H1 (cell line): ENCODE data around the gene FA2H. TPM values are rescaled to one million over a fixed set of nuclear protein-coding genes. Genes with fewer than 3 reads are reported as not detected.
A peak's percentile ranks its signal among the peaks of the same experiment; 100 is the strongest.

Source experiments
- CTCF ChIA-PET: fragments of 300-600 bp; sonication (Branson Sonifier 250); formaldehyde crosslinking; loops from one replicate; lab custom pipeline; 2021; ENCODE audit not compliant: partially characterized antibody; lab: Charles Lee
- POLR2A ChIA-PET: fragments of 300-600 bp; sonication (Branson Sonifier 250); formaldehyde crosslinking; loops from one replicate; lab custom pipeline; 2021; ENCODE audit warnings: inconsistent platforms; ENCODE audit not compliant: partially characterized antibody; lab: Charles Lee
- DNase-seq, 2 experiments: peaks; one replicate each; pipeline versions ENCODE4 v3.0.0 to v3.0.0-alpha.2; 2010 to 2022; ENCODE audit warnings: low spot score in 2 of 2, low read depth in 1 of 2, mixed read lengths in 1 of 2
- FAIRE-seq: peaks from 2 replicates; lab custom pipeline; 2011; peaks lifted over from hg19 to GRCh38; lab: Jason Lieb, UNC
- H2AFZ ChIP-seq: 2 replicates; pipeline ENCODE4 v1.8.1; 2012; ENCODE audit warnings: low read length, inconsistent platforms
- H2AK5ac ChIP-seq: 2 replicates; pipeline ENCODE4 v1.6.1; 2013; ENCODE audit warnings: low read depth, low read length
- H2BK120ac ChIP-seq: replicated peaks from 2 replicates; pipeline ENCODE3; 2013; ENCODE audit warnings: low read depth, low read length, inconsistent platforms
- H2BK12ac ChIP-seq: 2 replicates; pipeline ENCODE4 v1.6.1; 2013; ENCODE audit warnings: low read depth, low read length
- H2BK15ac ChIP-seq: 2 replicates; pipeline ENCODE4 v1.6.1; 2013; ENCODE audit warnings: low read length
- H2BK20ac ChIP-seq: 2 replicates; pipeline ENCODE4 v1.6.1; 2013; ENCODE audit warnings: low read length
- H2BK5ac ChIP-seq: 2 replicates; pipeline ENCODE4 v1.6.1; 2013; ENCODE audit warnings: low read depth, low read length
- H3K14ac ChIP-seq: 2 replicates; pipeline ENCODE4 v1.6.1; 2013; ENCODE audit warnings: inconsistent platforms; ENCODE audit not compliant: insufficient read length
- H3K18ac ChIP-seq: 2 replicates; pipeline ENCODE4 v1.6.1; 2013; ENCODE audit warnings: low read length; ENCODE audit errors: extremely low read depth
- H3K23ac ChIP-seq: 2 replicates; pipeline ENCODE4 v1.6.1; 2013; ENCODE audit warnings: inconsistent platforms; ENCODE audit not compliant: insufficient read length
- H3K23me2 ChIP-seq: 2 replicates; pipeline ENCODE4 v1.6.1; 2013; ENCODE audit warnings: low read depth, low read length
- H3K27ac ChIP-seq: 2 replicates; pipeline ENCODE4 v1.6.1; 2011; ENCODE audit warnings: low read depth, low read length, inconsistent platforms
- H3K27me3 ChIP-seq, 4 experiments: replicated peaks in 1 of 4; 1 replicate in 1 of 4; 2 replicates in 3 of 4; pipeline versions ENCODE4 v1.6.1 to v1.8.1; 2011 to 2013; ENCODE audit warnings: low read length in 3 of 4, mild to moderate bottlenecking in 3 of 4, inconsistent platforms in 2 of 4, mixed read lengths in 2 of 4, moderate library complexity in 1 of 4; ENCODE audit not compliant: control insufficient read depth in 3 of 4, insufficient read depth in 3 of 4; ENCODE audit errors: extremely low read depth in 1 of 4
- H3K36me3 ChIP-seq, 4 experiments: 2 replicates each; pipeline versions ENCODE4 v1.6.1 to v1.8.1; 2011 to 2013; ENCODE audit warnings: mild to moderate bottlenecking in 4 of 4, low read length in 3 of 4, moderate library complexity in 2 of 4, control low read depth in 1 of 4, inconsistent platforms in 1 of 4; ENCODE audit not compliant: insufficient read depth in 4 of 4, control insufficient read depth in 2 of 4
- H3K4ac ChIP-seq: replicated peaks from 2 replicates; pipeline ENCODE3; 2013; ENCODE audit warnings: low read length, low read depth, mixed read lengths, inconsistent platforms; ENCODE audit not compliant: insufficient read length
- H3K4me1 ChIP-seq, 4 experiments: replicated peaks in 1 of 4; 1 replicate in 1 of 4; 2 replicates in 3 of 4; pipeline versions ENCODE4 v1.6.1 to v1.8.1; 2011 to 2013; ENCODE audit warnings: low read length in 3 of 4, inconsistent platforms in 2 of 4, mixed read lengths in 1 of 4; ENCODE audit not compliant: insufficient read depth in 4 of 4, control insufficient read depth in 3 of 4
- H3K4me2 ChIP-seq, 2 experiments: 2 replicates each; pipeline versions ENCODE4 v1.6.1 to v1.8.1; 2011 to 2013; ENCODE audit warnings: low read depth in 2 of 2, low read length in 2 of 2, control low read depth in 1 of 2, inconsistent platforms in 1 of 2, mild to moderate bottlenecking in 1 of 2; ENCODE audit not compliant: insufficient read depth in 1 of 2
- H3K4me3 ChIP-seq, 4 experiments: fragments of 200-600, 300-600 bp in 1 of 4; sonication (generic), shearing (Covaris generic), sonication (Bioruptor Twin) in 1 of 4; 2 replicates each; pipeline versions ENCODE4 v1.5.1 to v1.8.1; 2011 to 2016; ENCODE audit warnings: low read length in 4 of 4, low read depth in 3 of 4, control low read depth in 2 of 4, inconsistent platforms in 2 of 4, mild to moderate bottlenecking in 2 of 4, mixed read lengths in 1 of 4, moderate library complexity in 1 of 4; ENCODE audit not compliant: insufficient read depth in 2 of 4; ENCODE audit errors: extremely low read depth in 1 of 4
- H3K56ac ChIP-seq: replicated peaks from 2 replicates; pipeline ENCODE3; 2013; ENCODE audit warnings: low read depth, mild to moderate bottlenecking, mixed read lengths, low read length, inconsistent platforms; ENCODE audit not compliant: insufficient read length
- H3K79me1 ChIP-seq: 2 replicates; pipeline ENCODE4 v1.6.1; 2013; ENCODE audit warnings: low read depth, low read length, control low read depth
- H3K79me2 ChIP-seq, 2 experiments: 2 replicates each; pipeline versions ENCODE4 v1.6.1 to v1.8.1; 2012 to 2013; ENCODE audit warnings: low read length in 2 of 2, mild to moderate bottlenecking in 2 of 2, inconsistent platforms in 1 of 2; ENCODE audit not compliant: insufficient read depth in 2 of 2, control insufficient read depth in 1 of 2
- H3K9ac ChIP-seq, 4 experiments: replicated peaks in 1 of 4; 1 replicate in 1 of 4; 2 replicates in 3 of 4; pipeline versions ENCODE4 v1.6.1 to v1.8.1; 2011 to 2013; ENCODE audit warnings: low read depth in 3 of 4, low read length in 3 of 4, control low read depth in 2 of 4, mild to moderate bottlenecking in 2 of 4, moderate library complexity in 2 of 4, inconsistent platforms in 1 of 4; ENCODE audit errors: extremely low read depth in 1 of 4
- H3K9me3 ChIP-seq, 2 experiments: 2 replicates each; pipeline versions ENCODE4 v1.6.1 to v1.8.1; 2012 to 2013; ENCODE audit warnings: mild to moderate bottlenecking in 2 of 2, moderate library complexity in 2 of 2, control low read depth in 1 of 2, inconsistent platforms in 1 of 2, low read depth in 1 of 2, low read length in 1 of 2, mixed read lengths in 1 of 2; ENCODE audit not compliant: insufficient read depth in 2 of 2
- H4K20me1 ChIP-seq, 2 experiments: replicated peaks in 1 of 2; 2 replicates each; pipeline versions ENCODE3 to v1.8.1; 2011 to 2013; ENCODE audit warnings: inconsistent platforms in 2 of 2, low read length in 2 of 2, mild to moderate bottlenecking in 1 of 2; ENCODE audit not compliant: insufficient read depth in 2 of 2, control insufficient read depth in 1 of 2
- H4K5ac ChIP-seq: 2 replicates; pipeline ENCODE4 v1.6.1; 2013; ENCODE audit warnings: low read length, low read depth, mixed read lengths, inconsistent platforms; ENCODE audit not compliant: insufficient read length
- H4K8ac ChIP-seq: 2 replicates; pipeline ENCODE4 v1.8.0; 2013; ENCODE audit warnings: mild to moderate bottlenecking, moderate library complexity, low read length, inconsistent platforms; ENCODE audit not compliant: insufficient read depth; ENCODE audit errors: extremely low read depth
- H4K91ac ChIP-seq: replicated peaks from 2 replicates; pipeline ENCODE3; 2013; ENCODE audit warnings: low read length, mixed read lengths, inconsistent platforms; ENCODE audit not compliant: insufficient read length
- ASH2L ChIP-seq: fragments of 200-600, 300-600 bp; sonication (generic); IDR thresholded peaks from one replicate; pipeline ENCODE4 v1.7.1; 2017; ENCODE audit warnings: low read length
- BACH1 ChIP-seq: IDR thresholded peaks from 2 replicates; pipeline ENCODE4 v1.6.1; 2012; ENCODE audit warnings: low read length, improper control_type of control experiment
- CEBPB ChIP-seq: IDR thresholded peaks from 2 replicates; pipeline ENCODE4 v1.6.1; 2012; ENCODE audit warnings: low read depth, low read length
- CHD2 ChIP-seq: IDR thresholded peaks from 2 replicates; pipeline ENCODE4 v1.6.1; 2012; ENCODE audit warnings: low read length, improper control_type of control experiment
- FOSL1 ChIP-seq: IDR thresholded peaks from 2 replicates; pipeline ENCODE4 v1.6.1; 2011; ENCODE audit warnings: mild to moderate bottlenecking, low read depth, low read length, moderate library complexity; ENCODE audit not compliant: insufficient read depth
- HDAC2 ChIP-seq, 2 experiments: fragments of 300-600 bp in 1 of 2; sonication (generic) in 1 of 2; IDR thresholded peaks; 2 replicates each; pipeline ENCODE4 v1.6.1; 2011 to 2012; ENCODE audit warnings: low read depth in 2 of 2, low read length in 2 of 2, mild to moderate bottlenecking in 2 of 2, moderate library complexity in 2 of 2, borderline replicate concordance in 1 of 2, inconsistent platforms in 1 of 2
- NANOG ChIP-seq: IDR thresholded peaks from 2 replicates; pipeline ENCODE4 v1.6.1; 2011; ENCODE audit warnings: low read length, low read depth, mild to moderate bottlenecking, inconsistent platforms; ENCODE audit not compliant: insufficient read depth, poor library complexity, severe bottlenecking
- POLR2AphosphoS5 ChIP-seq: IDR thresholded peaks from 2 replicates; pipeline ENCODE4 v1.6.1; 2011; ENCODE audit warnings: low read depth, low read length
- RAD21 ChIP-seq, 2 experiments: IDR thresholded peaks in 1 of 2; conservative IDR thresholded peaks in 1 of 2; 2 replicates each; pipeline ENCODE4 v1.6.1; 2011; ENCODE audit warnings: low read depth in 2 of 2, low read length in 2 of 2, improper control_type of control experiment in 1 of 2, inconsistent platforms in 1 of 2, mild to moderate bottlenecking in 1 of 2, moderate library complexity in 1 of 2
- SP4 ChIP-seq: IDR thresholded peaks from 2 replicates; pipeline ENCODE4 v1.6.1; 2012; ENCODE audit warnings: low read length, inconsistent platforms
- TAF1 ChIP-seq: IDR thresholded peaks from 2 replicates; pipeline ENCODE4 v1.6.1; 2011; ENCODE audit warnings: mild to moderate bottlenecking, low read depth, low read length
- WGBS, 2 experiments: shearing (Covaris generic) in 1 of 2; methylation state at CpG; one replicate each; pipeline versions ENCODE4 v1.1.6 to v1.1.7; 2013 to 2015; ENCODE audit warnings: low lambda C conversion rate in 2 of 2, mixed read lengths in 2 of 2, inconsistent platforms in 1 of 2, low coverage in 1 of 2, missing lambda C conversion rate in 1 of 2; ENCODE audit not compliant: insufficient replicate concordance in 2 of 2, insufficient coverage in 1 of 2, insufficient read length in 1 of 2; ENCODE audit errors: extremely low coverage in 1 of 2, missing lambda C conversion rate in 1 of 2; 5-methylcytosine and 5-hydroxymethylcytosine counted together
- polyA plus RNA-seq, 7 experiments: library from polyadenylated mRNA; depleted of rRNA in 3 of 7; stranded (reverse) in 5 of 7; unstranded in 2 of 7; fragments of >200 nt in 5 of 7; fragments of 200-250 nt in 2 of 7; gene quantifications; 1 replicate in 5 of 7; 2 replicates in 1 of 7; 4 replicates in 1 of 7; pipeline versions ENCODE4 v1.2.1 to v1.2.3, GENCODE V29; 2011 to 2013; ENCODE audit warnings: missing spikeins in 2 of 7, mixed read lengths in 2 of 7
- total RNA-seq: library from RNA; stranded (reverse); fragmentation: NEBNext Ultra II Directional; extraction: Animal tissue kit (Norgen Biotek cat#: 25700); gene quantifications from 2 replicates; pipeline ENCODE4 v1.2.1, GENCODE V29; 2021
- TF ChIP-seq, protein P1 (sequence below): IDR thresholded peaks from 2 replicates; pipeline ENCODE4 v1.6.1; 2012; ENCODE audit warnings: inconsistent platforms

Gene FA2H
- total and polyA plus RNA-seq, 2 of the 8 experiments (the other 6 are each of a cell fraction or from before 2014, with no cell fraction given): 2.1 to 2.5 TPM

DNA sequence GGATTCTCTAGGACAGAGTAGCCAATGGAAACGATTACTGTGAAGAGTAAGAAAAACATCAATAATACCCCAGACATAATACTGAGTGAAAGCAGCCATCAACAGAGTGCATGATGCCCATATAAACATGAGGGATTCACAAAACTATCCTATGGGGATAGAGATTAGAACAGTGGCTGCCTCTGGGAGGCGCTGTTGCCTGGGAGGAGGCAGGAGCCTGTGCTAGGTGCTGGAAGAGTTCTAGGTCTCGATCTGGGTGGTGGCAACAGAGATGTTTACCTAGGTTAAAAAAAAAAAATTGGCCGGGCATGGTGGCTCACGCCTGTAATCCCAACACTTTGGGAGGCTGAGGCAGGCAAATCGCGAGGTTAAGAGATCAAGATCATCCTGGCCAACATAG is 7.9 kb downstream of the FA2H start:
- no peak overlapping the region for H4K91ac ChIP-seq
- no peak overlapping the region for H4K5ac ChIP-seq
- H2BK15ac ChIP-seq: no peak overlapping the region
- no peak overlapping the region for H3K4me2 ChIP-seq
- H3K27me3 ChIP-seq: no peaks in the 10 kb centered on the region; a peak in 1 of 7 replicates
- no peak overlapping the region for H3K9ac ChIP-seq
- 84% methylated on average over 7 of the region's 7 CpGs; no CpG with 5 or more reads in 1 of the 2 experiments for WGBS, 2 experiments
- no peak overlapping the region for H3K4ac ChIP-seq
- H2AK5ac ChIP-seq: no peak overlapping the region
- no peak overlapping the region for H2BK12ac ChIP-seq
- H3K4me1 ChIP-seq: no peaks in the 10 kb centered on the region
- H3K79me1 ChIP-seq: no peaks in the 10 kb centered on the region
- H3K9me3 ChIP-seq: no peaks in the 10 kb centered on the region
- POLR2A ChIA-PET: no interaction called here
- no peak overlapping the region for H4K8ac ChIP-seq
- H2BK5ac ChIP-seq: no peak overlapping the region
- no peak overlapping the region for H3K56ac ChIP-seq
- no peak overlapping the region for H3K27ac ChIP-seq
- DNase-seq: peak in 1 of 2 experiments; percentile 67
- H3K36me3 ChIP-seq: no peaks in the 10 kb centered on the region
- H3K23ac ChIP-seq: no peak overlapping the region
- H3K4me3 ChIP-seq: no peak overlapping the region
- H2BK20ac ChIP-seq: no peak overlapping the region
- H3K14ac ChIP-seq: no peak overlapping the region
- no peaks in the 10 kb centered on the region for H3K79me2 ChIP-seq
- no peak overlapping the region for H2BK120ac ChIP-seq
- H4K20me1 ChIP-seq: no peaks in the 10 kb centered on the region
- H3K23me2 ChIP-seq: no peaks in the 10 kb centered on the region
- FAIRE-seq: no peak
- H2AFZ ChIP-seq: no peak overlapping the region
- no peak overlapping the region for H3K18ac ChIP-seq
- CTCF ChIA-PET: interaction anchor here (0.6 to 3.9 kb wide), 13 partner anchors 9 to 558 kb away, joined by 3 to 27 read pairs (median 4); no protein-coding TSS in a partner anchor
- TF ChIP-seq HDAC2 (IDR thresholded peaks at IDR 0.05; ENCODE audit: borderline replicate concordance in 1 of 2, low read depth in 2 of 2, low read length in 2 of 2): no peak
- no peak for TF ChIP-seq SP4
- no peak for TF ChIP-seq FOSL1
- TF ChIP-seq TAF1: no peak
- TF ChIP-seq POLR2AphosphoS5: no peak
- no peak for TF ChIP-seq NANOG
- peak; percentile 62 to 72 for TF ChIP-seq RAD21 (IDR thresholded peaks at IDR 0.05 in 1 of 2, conservative IDR thresholded peaks at IDR 0.05 in 1 of 2; ENCODE audit: low read depth in 2 of 2, low read length in 2 of 2)
- TF ChIP-seq CHD2: no peak
- no peak for TF ChIP-seq BACH1
- TF ChIP-seq, protein P1, sequence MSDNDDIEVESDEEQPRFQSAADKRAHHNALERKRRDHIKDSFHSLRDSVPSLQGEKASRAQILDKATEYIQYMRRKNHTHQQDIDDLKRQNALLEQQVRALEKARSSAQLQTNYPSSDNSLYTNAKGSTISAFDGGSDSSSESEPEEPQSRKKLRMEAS: no peak
- no peak for TF ChIP-seq ASH2L
- TF ChIP-seq CEBPB: no peak
